Islet of Langerhans (tissue), 1 donor: ENCODE results near the gene GCNT2.
"Not testable (repeated sequence)": the region's sequence is repeated elsewhere in the genome, so short reads cannot be mapped to it uniquely, and the experiment has no call there.

Experiments used
- FAIRE-seq: peaks from one replicate; lab custom pipeline; 2011; peaks lifted over from hg19 to GRCh38; lab: Jason Lieb, UNC

Gene GCNT2

DNA sequence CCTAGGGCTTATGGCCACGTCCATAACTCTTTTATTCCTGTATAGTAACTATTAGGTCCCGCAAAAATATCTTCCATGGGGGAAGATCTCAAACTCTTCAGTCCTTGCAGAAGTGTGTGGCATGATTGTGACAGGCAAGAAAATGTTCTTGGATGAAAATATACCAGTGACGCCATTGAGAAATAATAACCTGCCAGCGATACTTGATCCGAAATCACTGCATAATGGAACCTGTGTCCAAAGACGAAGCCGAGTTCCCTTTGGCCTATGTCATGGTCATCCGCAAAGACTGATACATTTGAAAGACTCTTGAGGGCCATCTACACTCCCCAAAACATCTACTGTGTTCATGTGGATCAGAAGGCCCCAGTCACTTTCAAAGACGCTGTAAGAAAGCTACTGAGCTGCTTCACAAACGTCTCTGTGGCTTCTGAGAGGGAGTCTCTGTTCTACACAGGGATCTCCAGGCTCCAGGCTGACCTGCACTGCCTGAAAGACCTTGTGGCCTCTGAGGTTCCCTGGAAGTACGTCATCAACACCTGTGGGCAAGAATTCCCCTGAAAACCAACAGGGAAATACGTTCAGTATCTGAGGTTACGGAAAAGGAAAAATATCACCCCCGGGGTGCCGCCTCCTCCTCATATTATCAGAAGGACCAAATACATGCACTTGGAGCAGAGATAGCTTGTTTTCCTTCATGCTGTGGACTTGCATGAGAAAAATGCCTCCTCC lies 6.9 kb upstream of the GCNT2 start:
- FAIRE-seq: no peak

DNA sequence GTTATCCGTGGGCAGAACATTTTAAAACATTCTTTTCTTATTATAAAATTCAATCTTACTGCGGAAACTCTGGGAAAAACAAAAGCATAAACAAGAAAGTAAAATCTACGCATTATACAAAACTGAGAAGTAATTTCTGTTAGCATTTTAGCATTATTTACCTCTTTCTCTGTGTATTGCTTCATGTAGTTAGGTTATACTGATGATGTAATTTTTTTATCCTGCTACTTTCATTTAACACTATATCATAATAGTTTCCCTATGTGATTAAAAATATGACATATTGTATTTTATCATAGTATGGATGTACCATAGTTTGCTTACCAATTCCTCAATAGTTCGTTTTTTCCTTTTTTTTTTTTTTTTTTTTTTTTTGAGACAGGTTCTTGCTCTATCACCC lies 4.2 kb upstream of the GCNT2 start:
- no peak for FAIRE-seq

DNA sequence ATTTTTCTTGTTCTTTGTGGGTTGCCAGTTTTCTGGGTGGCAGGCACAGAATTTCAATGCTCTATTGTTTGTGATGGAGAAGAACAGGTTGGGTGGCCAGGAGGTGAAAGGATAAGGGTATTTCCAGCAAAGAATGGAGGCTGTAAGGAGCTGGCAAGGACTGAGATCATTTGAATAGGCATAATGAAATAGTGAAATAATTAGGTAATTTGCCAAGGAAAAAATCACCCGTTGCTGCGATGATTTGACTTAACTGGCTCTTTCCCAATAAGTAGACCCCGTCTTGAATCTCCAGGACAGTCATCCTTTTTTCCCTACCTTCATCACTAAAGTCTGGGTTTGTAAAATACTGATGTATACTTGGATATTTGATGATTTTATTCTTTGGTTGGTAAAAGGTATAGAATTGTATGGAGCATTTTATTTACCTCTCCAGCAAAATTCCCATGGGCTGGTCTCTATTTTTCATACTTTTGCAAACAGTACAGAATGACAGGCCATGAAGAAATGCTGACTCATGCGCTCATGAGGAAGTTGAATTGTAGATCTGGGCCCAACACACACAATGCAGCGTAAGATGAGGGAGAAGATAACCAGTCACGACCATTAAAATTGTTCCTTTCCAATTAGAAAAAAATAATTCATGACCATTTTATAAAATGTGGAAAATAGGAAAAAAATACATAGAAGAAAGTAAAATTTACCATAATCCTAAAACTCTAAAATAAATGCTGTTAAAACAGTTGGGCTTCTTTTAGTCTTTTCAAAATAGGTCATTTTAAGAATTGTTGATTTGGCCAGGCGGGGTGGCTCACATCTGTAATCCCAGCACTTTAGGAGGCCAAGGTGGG lies 2.4 kb upstream of the GCNT2 start:
- FAIRE-seq: no peak

DNA sequence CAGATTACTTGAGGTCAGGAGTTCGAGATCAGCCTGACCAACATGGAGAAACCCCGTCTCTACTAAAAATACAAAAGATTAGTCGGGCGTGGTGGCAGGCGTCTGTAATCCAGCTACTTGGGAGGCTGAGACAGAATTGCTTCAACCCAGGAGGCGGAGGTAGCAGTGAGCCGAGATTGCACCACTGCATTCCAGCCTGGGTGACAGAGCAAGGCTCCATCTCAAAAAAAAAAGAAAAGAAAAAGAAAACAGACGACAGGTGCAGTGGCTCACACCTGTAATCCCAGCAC lies 1.8 kb upstream of the GCNT2 start:
- not testable (repeated sequence) for FAIRE-seq

DNA sequence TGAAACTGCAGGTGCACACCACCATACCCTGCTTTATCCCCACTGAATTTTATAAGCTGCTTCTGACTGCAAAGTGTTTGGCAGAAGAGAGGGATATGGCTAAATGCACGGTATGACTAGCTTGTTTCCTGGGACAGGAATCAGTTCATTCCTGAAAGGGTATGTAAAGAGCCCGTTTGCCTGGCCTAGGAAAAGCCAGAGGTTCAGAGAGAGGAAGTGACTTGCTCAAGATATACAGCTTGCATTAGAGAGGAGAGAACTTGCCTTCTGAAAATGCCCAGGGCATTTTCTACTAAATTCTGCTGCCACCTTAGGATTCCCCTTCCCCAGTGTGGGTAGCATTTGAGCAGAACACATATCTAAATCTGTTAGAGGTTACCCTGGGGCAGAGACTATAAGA lies 683 bp upstream of the GCNT2 start:
- FAIRE-seq: no peak

DNA sequence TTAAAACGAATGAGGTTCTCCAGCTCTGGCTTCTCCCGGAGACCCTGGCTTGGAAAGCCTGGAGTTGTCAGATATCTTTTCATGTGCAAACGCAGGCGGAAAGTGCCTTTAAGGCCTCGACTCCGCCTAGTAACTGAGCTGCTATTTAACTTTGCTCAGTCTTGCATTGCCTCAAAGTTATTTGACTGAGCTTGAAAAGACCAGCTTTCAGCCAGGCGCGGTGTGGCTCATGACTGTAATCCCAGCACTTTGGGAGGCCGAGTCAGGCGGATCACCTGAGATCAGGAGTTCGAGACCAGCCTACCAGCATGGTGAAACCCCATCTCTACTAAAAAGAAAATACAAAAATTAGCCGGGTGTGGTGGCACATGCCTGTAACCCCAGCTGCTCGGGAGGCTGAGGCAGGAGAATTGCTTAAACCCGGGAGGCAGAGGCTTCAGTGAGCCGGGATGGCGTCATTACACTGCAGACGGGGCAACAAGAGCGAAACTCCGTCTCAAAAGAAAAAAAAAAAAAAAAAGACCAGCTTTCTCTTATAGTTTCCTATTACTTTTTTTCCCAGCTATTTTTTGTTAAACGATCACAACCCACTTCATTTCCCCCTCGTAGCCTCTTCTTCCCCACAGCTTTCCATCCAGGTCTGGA lies 1.9 kb downstream of the GCNT2 start:
- no peak for FAIRE-seq

GRCh38 chr6:10526156-10526555 lies 5.0 kb downstream of the GCNT2 start:
- FAIRE-seq: no peak

DNA sequence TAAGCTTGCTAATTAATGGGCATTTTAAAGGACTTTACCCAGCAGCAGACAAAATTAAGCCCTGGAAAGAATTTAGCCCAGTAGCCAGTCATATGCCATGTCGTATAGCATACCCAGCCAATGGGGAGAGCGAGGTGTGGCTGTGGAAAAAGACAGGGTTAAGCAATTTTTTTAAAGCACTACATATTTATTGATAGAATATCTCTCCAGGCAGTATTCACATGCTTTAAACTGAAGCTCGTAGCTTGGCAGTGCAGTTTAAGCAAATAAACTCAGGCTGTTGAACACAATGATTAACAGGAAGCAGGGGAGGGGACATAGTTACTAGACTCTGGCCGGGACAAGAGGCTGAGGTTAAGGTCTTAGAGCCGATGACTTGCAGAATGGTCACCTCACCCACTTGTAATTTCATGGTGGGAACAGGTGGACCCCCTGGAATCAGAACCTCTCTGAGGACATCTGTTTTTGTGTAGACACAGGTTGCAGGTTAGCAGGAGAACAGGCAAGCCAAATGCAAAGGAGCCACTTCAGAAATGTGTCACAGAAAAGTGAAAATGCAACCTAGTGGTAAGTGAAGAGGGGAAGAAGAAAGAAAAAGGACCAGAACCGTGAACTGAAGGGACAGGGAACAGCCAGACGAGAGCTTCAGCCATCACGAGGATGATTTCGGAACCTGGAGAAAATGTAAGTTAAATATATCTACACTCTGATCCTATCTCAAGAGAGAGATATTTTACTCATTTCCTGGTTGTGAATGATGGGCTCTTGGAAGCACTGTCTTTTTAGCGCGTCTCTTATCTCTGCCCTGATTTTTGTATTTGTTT lies 7.2 kb downstream of the GCNT2 start:
- peak; percentile 72 for FAIRE-seq

- FAIRE-seq: no peak
These were observed 8.2 kb downstream of the GCNT2 start for GRCh38 chr6:10529231-10529801.

DNA sequence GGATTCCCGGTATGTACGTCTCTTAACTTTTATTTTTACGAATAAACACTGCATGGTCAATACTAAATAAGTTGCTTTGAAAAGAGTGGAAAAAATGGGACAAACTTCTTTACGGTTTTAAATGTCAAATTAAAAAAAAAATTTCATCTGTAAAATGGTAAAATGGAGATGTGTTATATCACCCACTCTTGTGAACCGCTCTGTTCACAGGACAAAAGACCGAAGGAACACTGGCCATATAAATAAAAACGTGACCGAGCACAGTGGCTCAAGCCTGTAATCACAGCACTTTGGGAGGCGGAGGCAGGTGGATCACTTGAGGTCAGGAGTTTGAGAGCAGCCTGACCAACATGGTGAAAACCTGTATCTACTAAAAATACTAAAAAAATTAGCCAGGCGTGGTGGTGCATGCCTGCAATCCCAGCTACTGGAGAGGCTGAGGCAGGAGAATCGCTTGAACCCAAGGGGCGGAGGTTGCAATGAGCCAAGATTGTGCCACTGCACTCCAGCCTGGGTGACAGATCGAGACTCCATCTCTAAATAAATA lies 8.8 kb downstream of the GCNT2 start:
- not testable (repeated sequence) for FAIRE-seq

GRCh38 chr6:10531503-10531902 lies 10.4 kb downstream of the GCNT2 start:
- FAIRE-seq: no peak

GRCh38 chr6:10531942-10532341 lies 10.8 kb downstream of the GCNT2 start:
- no peak for FAIRE-seq

- no peak for FAIRE-seq
These were observed 11.2 kb downstream of the GCNT2 start for GRCh38 chr6:10532392-10532791.

DNA sequence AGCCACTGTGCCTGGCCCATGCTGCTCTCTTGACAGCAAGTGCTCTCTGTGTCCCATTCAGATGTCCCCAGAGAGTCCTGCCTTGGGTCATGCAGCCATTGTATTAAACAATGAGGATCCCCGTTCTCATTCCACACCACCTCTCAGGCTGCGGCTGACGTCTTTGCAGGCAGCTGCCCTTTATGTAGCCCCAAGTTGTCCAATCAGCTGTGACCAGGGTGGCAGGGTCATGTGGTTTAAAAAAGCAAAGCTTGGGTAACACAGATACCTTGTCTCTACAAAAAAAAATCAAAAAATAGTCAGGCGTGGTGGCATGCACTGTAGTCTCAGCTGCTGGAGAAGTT lies 13.2 kb downstream of the GCNT2 start:
- no peak for FAIRE-seq

DNA sequence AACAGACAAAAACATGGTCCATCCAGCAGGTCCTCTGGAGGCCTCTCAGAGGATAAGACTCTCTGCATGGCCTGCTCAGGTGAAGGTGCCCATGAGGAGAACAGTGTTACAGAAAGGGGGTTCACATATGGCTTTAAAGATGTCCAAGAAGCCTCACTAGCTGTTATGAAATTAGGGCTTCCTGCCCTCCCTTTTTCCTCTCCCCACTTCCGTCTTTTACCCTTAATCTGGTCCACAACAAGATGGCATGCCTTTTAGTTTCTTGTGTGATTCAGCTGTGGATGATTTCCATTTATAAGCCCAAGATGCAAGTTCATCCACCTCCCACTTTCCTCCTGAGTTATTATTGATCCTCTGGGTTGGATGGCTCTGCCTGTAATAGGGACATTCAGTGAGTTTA lies 14.0 kb downstream of the GCNT2 start:
- no peak for FAIRE-seq

- no peak for FAIRE-seq
These were observed 16.6 kb downstream of the GCNT2 start for GRCh38 chr6:10537726-10538125.

DNA sequence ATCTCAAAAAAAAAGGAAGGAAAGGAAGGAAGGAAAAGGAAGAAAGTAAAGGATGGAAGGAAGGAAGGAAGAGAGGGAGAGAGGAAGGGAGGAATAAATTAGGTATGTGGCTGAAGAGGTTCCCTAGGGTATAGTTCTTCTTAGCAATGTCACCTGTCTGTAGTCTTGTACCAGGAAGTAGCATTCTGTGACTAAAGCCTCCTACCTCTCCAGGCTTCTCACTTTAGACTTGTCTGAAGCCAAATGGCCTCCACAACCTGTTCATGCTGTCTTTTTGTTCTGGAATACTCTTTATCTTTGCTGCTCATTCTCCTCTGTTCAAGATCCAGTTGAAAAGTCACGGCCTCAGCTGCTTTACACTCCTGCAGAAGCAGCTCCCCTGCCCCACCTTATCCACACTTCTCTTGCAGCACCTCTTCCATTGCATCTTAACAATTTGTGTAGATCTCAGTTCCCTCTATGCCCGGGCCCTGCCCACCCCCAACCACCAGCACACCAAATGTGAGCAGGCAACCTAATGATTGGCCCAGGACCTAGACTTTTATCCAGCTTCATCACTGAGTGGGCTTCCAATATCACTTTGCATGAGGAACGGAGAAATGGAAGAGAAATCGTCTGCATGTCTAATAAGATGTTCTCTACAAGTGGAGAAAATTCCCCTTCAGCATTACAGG lies 19.1 kb downstream of the GCNT2 start:
- FAIRE-seq: no peak

GRCh38 chr6:10541591-10541990 lies 20.4 kb downstream of the GCNT2 start:
- FAIRE-seq: no peak

DNA sequence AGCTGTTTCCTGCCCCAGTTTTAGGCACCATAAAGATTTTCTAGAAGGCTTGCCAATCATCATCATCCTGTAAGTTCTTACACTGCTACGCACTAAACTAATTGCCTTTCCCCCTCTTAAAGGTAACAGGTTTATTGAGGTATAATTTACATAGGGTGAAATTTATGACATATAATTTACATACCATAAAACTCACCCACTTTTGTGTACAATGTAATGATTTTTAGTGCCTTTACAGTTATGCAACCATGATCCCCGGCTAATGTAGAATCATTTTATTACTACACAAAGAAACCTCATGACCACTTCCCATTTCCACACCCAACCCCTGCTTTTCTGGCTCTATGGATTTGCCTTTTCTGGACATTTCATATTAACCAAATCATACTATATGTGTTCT lies 21.1 kb downstream of the GCNT2 start:
- FAIRE-seq: no peak

- no peak for FAIRE-seq
These were observed 22.3 kb downstream of the GCNT2 start for GRCh38 chr6:10543488-10543887.

- no peak for FAIRE-seq
These were observed 24.3 kb downstream of the GCNT2 start for GRCh38 chr6:10545482-10545881.
